RPMI8226 (cell line): ENCODE results near the gene SPINT1.
A peak's percentile ranks its signal among the peaks of the same experiment; 100 is the strongest.

ENCODE experiments used
- DNase-seq: peaks from one replicate; pipeline ENCODE4 v3.0.0-alpha.2; 2015

Gene SPINT1

GRCh38 chr15:40863660-40864270, 19.9 kb downstream of the SPINT1 start:
- DNase-seq: no peak

GRCh38 chr15:40867199-40867598, 23.4 kb downstream of the SPINT1 start:
- no peak for DNase-seq

- no peak for DNase-seq
Measured at GRCh38 chr15:40869686-40870085, 25.8 kb downstream of the SPINT1 start.

GRCh38 chr15:40870716-40871115, 26.9 kb downstream of the SPINT1 start:
- no peak for DNase-seq

GRCh38 chr15:40871749-40872617, 28.1 kb downstream of the SPINT1 start:
- peak; percentile 50 for DNase-seq

- DNase-seq: no peak
Measured at GRCh38 chr15:40872791-40873693, 29.2 kb downstream of the SPINT1 start.

- DNase-seq: peak; percentile 62
Measured at GRCh38 chr15:40873694-40874561, 30.1 kb downstream of the SPINT1 start, which contains the start of gene RHOV. TSS of gene RHOV (minus strand) at chr15:40874234. CDS start at chr15:40874139, 95 bp downstream.

- no peak for DNase-seq
Measured at GRCh38 chr15:40875991-40876730, 32.3 kb downstream of the SPINT1 start.

- DNase-seq: no peak
Measured at GRCh38 chr15:40877694-40878093, 33.8 kb downstream of the SPINT1 start.

- peak; percentile 50 for DNase-seq
Measured at GRCh38 chr15:40878785-40879184, 34.9 kb downstream of the SPINT1 start.

GRCh38 chr15:40879609-40880008, 35.8 kb downstream of the SPINT1 start:
- no peak for DNase-seq

- DNase-seq: no peak
Measured at GRCh38 chr15:40881351-40881750, 37.5 kb downstream of the SPINT1 start.

GRCh38 chr15:40886586-40886985, 42.7 kb downstream of the SPINT1 start:
- DNase-seq: no peak

GRCh38 chr15:40889112-40889511, 45.3 kb downstream of the SPINT1 start:
- no peak for DNase-seq

- DNase-seq: no peak
Measured at GRCh38 chr15:40891138-40891537, 47.3 kb downstream of the SPINT1 start.

- peak; percentile 72 for DNase-seq
Measured at GRCh38 chr15:40891810-40892446, 48.1 kb downstream of the SPINT1 start.

GRCh38 chr15:40892447-40893012, 48.7 kb downstream of the SPINT1 start:
- DNase-seq: no peak

GRCh38 chr15:40893019-40893670, 49.3 kb downstream of the SPINT1 start:
- no peak for DNase-seq

GRCh38 chr15:40893733-40894680, 50.2 kb downstream of the SPINT1 start, which contains the start of gene VPS18:
TSS of gene VPS18 (plus strand) at chr15:40894450. CDS start at chr15:40894769, 319 bp downstream.
- peak; percentile 96 for DNase-seq
